Measurements from ENCODE around the gene MPC1. TPM values are rescaled to one million over a fixed set of nuclear protein-coding genes. Genes with fewer than 3 reads are reported as not detected.

MPC1 gene
- total RNA-seq: 10 to 100 TPM; 31.9 to 54.0 (median 42.5) TPM

GRCh38 chr6:166382933-166383801 is at the start of gene MPC1:
MPC1 (minus strand) TSS chr6:166382940; CDS start chr6:166382876, 64 bp downstream.
- 0% methylated on average over 31 of the region's 94 CpGs for WGBS
- DNase-seq (ENCODE audit: low spot score in 2 of 2): peak; percentile 96
- H3K36me3 ChIP-seq: no peaks in the 10 kb centered on the region
- H3K27me3 ChIP-seq: no peaks in the 10 kb centered on the region
- H3K4me3 ChIP-seq: peak within 1 kb of the TSS; percentile 75
- no peaks in the 10 kb centered on the region for H3K9me3 ChIP-seq
- H3K27ac ChIP-seq: peak within 1 kb of the TSS; percentile 95
- peaks cover 18% of the 10 kb centered on the region for H3K4me1 ChIP-seq
- TF ChIP-seq CTCF (IDR thresholded peaks at IDR 0.05) (no peak), POLR2A (IDR thresholded peaks at IDR 0.05) (peak in 1 of 2 donors; percentile 65), POLR2AphosphoS5 (IDR thresholded peaks at IDR 0.05) (peak in 2 of 3 donors; percentile 17 to 62), EP300 (IDR thresholded peaks at IDR 0.05) (no peak)

- Histone ChIP-seq H3K9me3 (no peaks in the 10 kb centered on the region), H3K36me3 (peaks cover 30% of the 10 kb centered on the region), H3K27me3 (no peaks in the 10 kb centered on the region), H3K4me1 (no peaks in the 10 kb centered on the region), H3K27ac (no peak overlapping the region), H3K4me3 (no peak overlapping the region)
- 98% methylated on average over 17 of the region's 17 CpGs for WGBS
- TF ChIP-seq EP300 (IDR thresholded peaks at IDR 0.05): no peak
- no peak for TF ChIP-seq POLR2A (IDR thresholded peaks at IDR 0.05)
- no peak for TF ChIP-seq CTCF (IDR thresholded peaks at IDR 0.05)
- DNase-seq (ENCODE audit: low spot score in 2 of 2): no peak
Measured at GRCh38 chr6:166430269-166430668, 47.5 kb upstream of the MPC1 start.

GRCh38 chr6:166424431-166424830 is 41.7 kb upstream of the MPC1 start:
- H3K36me3 ChIP-seq: peaks cover 35% of the 10 kb centered on the region
- no peak overlapping the region for H3K4me3 ChIP-seq
- DNase-seq (ENCODE audit: low spot score in 2 of 2): no peak
- no peaks in the 10 kb centered on the region for H3K4me1 ChIP-seq
- H3K9me3 ChIP-seq: no peaks in the 10 kb centered on the region
- H3K27ac ChIP-seq: no peak overlapping the region
- no peaks in the 10 kb centered on the region for H3K27me3 ChIP-seq
- 94% methylated on average over 12 of the region's 12 CpGs for WGBS
- TF ChIP-seq EP300 (IDR thresholded peaks at IDR 0.05) (no peak), POLR2A (IDR thresholded peaks at IDR 0.05) (no peak), POLR2AphosphoS5 (IDR thresholded peaks at IDR 0.05) (no peak), CTCF (IDR thresholded peaks at IDR 0.05) (no peak)

- TF ChIP-seq POLR2AphosphoS5 (IDR thresholded peaks at IDR 0.05): no peak
- TF ChIP-seq EP300 (IDR thresholded peaks at IDR 0.05): no peak
- no peak for TF ChIP-seq POLR2A (IDR thresholded peaks at IDR 0.05)
- TF ChIP-seq CTCF (IDR thresholded peaks at IDR 0.05): no peak
- Histone ChIP-seq H3K36me3 (peaks cover 39% of the 10 kb centered on the region), H3K27ac (no peak overlapping the region), H3K9me3 (no peaks in the 10 kb centered on the region), H3K4me1 (no peaks in the 10 kb centered on the region), H3K4me3 (no peak overlapping the region), H3K27me3 (no peaks in the 10 kb centered on the region)
- 84% methylated on average over 7 of the region's 7 CpGs for WGBS
- DNase-seq (ENCODE audit: low spot score in 2 of 2): no peak
Measured at GRCh38 chr6:166423781-166424180, 41.0 kb upstream of the MPC1 start.

- Histone ChIP-seq H3K27me3 (no peaks in the 10 kb centered on the region), H3K4me3 (no peak overlapping the region), H3K4me1 (no peaks in the 10 kb centered on the region), H3K9me3 (no peaks in the 10 kb centered on the region), H3K36me3 (peaks cover 45% of the 10 kb centered on the region), H3K27ac (no peak overlapping the region)
- no peak for DNase-seq (ENCODE audit: low spot score in 2 of 2)
- WGBS: 94% methylated on average over 22 of the region's 22 CpGs
- no peak for TF ChIP-seq POLR2A (IDR thresholded peaks at IDR 0.05)
- no peak for TF ChIP-seq POLR2AphosphoS5 (IDR thresholded peaks at IDR 0.05)
- no peak for TF ChIP-seq CTCF (IDR thresholded peaks at IDR 0.05)
- TF ChIP-seq EP300 (IDR thresholded peaks at IDR 0.05): no peak
Measured at GRCh38 chr6:166423051-166423745, 40.5 kb upstream of the MPC1 start.
